WTC11 (cell line): ENCODE data around the gene TEX9. TPM values are rescaled to one million over a fixed set of nuclear protein-coding genes. Genes with fewer than 3 reads are reported as not detected.

ENCODE experiments used
- ATAC-seq: fragments of 200-7000 bp; cut with Tn5 transposase; 2 replicates; pipeline ENCODE4 v1.10.0; 2021; ENCODE audit warnings: mild to moderate bottlenecking, moderate library complexity
- CTCF ChIA-PET: fragments of 300-600 bp; sonication (Branson Sonifier 250); formaldehyde crosslinking; loops from one replicate; lab custom pipeline; 2021; ENCODE audit warnings: antibody characterized with exemption; lab: Charles Lee
- POLR2A ChIA-PET: fragments of 350-600 bp; sonication (Branson Sonifier 250); formaldehyde crosslinking; loops from one replicate; lab custom pipeline; 2021; ENCODE audit warnings: antibody characterized with exemption; lab: Charles Lee
- DNase-seq: peaks from one replicate; pipeline ENCODE4 v3.0.0; 2021; ENCODE audit warnings: low spot score
- H3K27ac Mint-ChIP-seq: 2 replicates; pipeline ENCODE4 v1.8.0; 2021; ENCODE audit warnings: mixed read lengths
- H3K27me3 Mint-ChIP-seq: 2 replicates; pipeline ENCODE4 v1.8.0; 2021; ENCODE audit warnings: low read depth, mild to moderate bottlenecking, moderate library complexity, mixed read lengths
- H3K36me3 Mint-ChIP-seq: 2 replicates; pipeline ENCODE4 v1.8.0; 2021; ENCODE audit warnings: mixed read lengths
- H3K4me1 Mint-ChIP-seq: 2 replicates; pipeline ENCODE4 v1.8.0; 2022; ENCODE audit warnings: mixed read lengths
- H3K4me3 Mint-ChIP-seq: 2 replicates; pipeline ENCODE4 v1.8.0; 2021; ENCODE audit warnings: mild to moderate bottlenecking, moderate library complexity, mixed read lengths
- H3K9me3 Mint-ChIP-seq: 2 replicates; pipeline ENCODE4 v1.8.0; 2021; ENCODE audit warnings: mixed read lengths
- ATF1 ChIP-seq: sonication (generic); formaldehyde crosslinking; IDR thresholded peaks from 2 replicates; pipeline ENCODE4 v1.8.1; 2023; ENCODE audit warnings: mild to moderate bottlenecking, moderate library complexity, missing genetic modification reagents
- CBFB ChIP-seq: sonication (generic); formaldehyde crosslinking; IDR thresholded peaks from 2 replicates; pipeline ENCODE4 v1.8.1; 2022; ENCODE audit warnings: mild to moderate bottlenecking, low read depth, missing genetic modification reagents
- EMX1 ChIP-seq: fragments of 250-450 bp; sonication (Bioruptor Pico); IDR thresholded peaks from 2 replicates; pipeline ENCODE4 v1.8.0; 2021; ENCODE audit warnings: mild to moderate bottlenecking
- FOXP1 ChIP-seq: sonication (generic); formaldehyde crosslinking; IDR thresholded peaks from 2 replicates; pipeline ENCODE4 v1.8.0; 2022; ENCODE audit warnings: missing genetic modification reagents, mild to moderate bottlenecking, moderate library complexity, borderline replicate concordance
- GABPB1 ChIP-seq: sonication (generic); formaldehyde crosslinking; IDR thresholded peaks from 2 replicates; pipeline ENCODE4 v1.8.1; 2023; ENCODE audit warnings: mild to moderate bottlenecking, missing genetic modification reagents
- GRHL2 ChIP-seq: fragments of 250-450 bp; sonication (Bioruptor Pico); IDR thresholded peaks from 2 replicates; pipeline ENCODE4 v1.8.0; 2022; ENCODE audit warnings: mild to moderate bottlenecking, moderate library complexity; ENCODE audit not compliant: insufficient replicate concordance, severe bottlenecking
- IRF1 ChIP-seq: sonication (generic); formaldehyde crosslinking; IDR thresholded peaks from 2 replicates; pipeline ENCODE4 v1.8.0; 2023; ENCODE audit warnings: missing genetic modification reagents
- JUN ChIP-seq: sonication (generic); formaldehyde crosslinking; IDR thresholded peaks from 2 replicates; pipeline ENCODE4 v1.8.0; 2023; ENCODE audit warnings: mild to moderate bottlenecking, missing genetic modification reagents
- NFE2L1 ChIP-seq: sonication (generic); formaldehyde crosslinking; IDR thresholded peaks from 2 replicates; pipeline ENCODE4 v1.8.1; 2023; ENCODE audit warnings: missing genetic modification reagents
- SP1 ChIP-seq: sonication (generic); formaldehyde crosslinking; conservative IDR thresholded peaks from 2 replicates; pipeline ENCODE4 v1.8.1; 2022; ENCODE audit warnings: missing genetic modification reagents
- ZBTB43 ChIP-seq: sonication (generic); formaldehyde crosslinking; IDR thresholded peaks from 2 replicates; pipeline ENCODE4 v1.8.1; 2023; ENCODE audit warnings: mild to moderate bottlenecking, missing genetic modification reagents
- ZMAT4 ChIP-seq: fragments of 250-450 bp; sonication (Bioruptor Pico); IDR thresholded peaks from 2 replicates; pipeline ENCODE4 v1.9.0; 2021; ENCODE audit warnings: mild to moderate bottlenecking
- ZNF219 ChIP-seq: sonication (generic); formaldehyde crosslinking; IDR thresholded peaks from 2 replicates; pipeline ENCODE4 v1.8.0; 2023; ENCODE audit warnings: missing genetic modification reagents, mild to moderate bottlenecking, borderline replicate concordance
- ZNF416 ChIP-seq: fragments of 250-450 bp; sonication (Bioruptor Pico); IDR thresholded peaks from 2 replicates; pipeline ENCODE4 v1.9.0; 2021; ENCODE audit warnings: mild to moderate bottlenecking, inconsistent platforms
- ZNF512 ChIP-seq: sonication (generic); formaldehyde crosslinking; IDR thresholded peaks from 2 replicates; pipeline ENCODE4 v1.8.1; 2022; ENCODE audit warnings: missing genetic modification reagents, borderline replicate concordance
- ZNF532 ChIP-seq: fragments of 250-450 bp; sonication (Bioruptor Pico); IDR thresholded peaks from 2 replicates; pipeline ENCODE4 v1.9.0; 2021; ENCODE audit warnings: mild to moderate bottlenecking, borderline replicate concordance
- total RNA-seq: library from RNA; stranded (reverse); gene quantifications from 3 replicates; pipeline ENCODE4 v1.2.3, GENCODE V29; 2021
- TF ChIP-seq, protein P1 (sequence below): sonication (generic); formaldehyde crosslinking; conservative IDR thresholded peaks from 2 replicates; pipeline ENCODE4 v1.8.1; 2023; ENCODE audit warnings: mild to moderate bottlenecking, low read depth, missing genetic modification reagents, moderate library complexity
- TF ChIP-seq, protein P2 (sequence below): sonication (generic); formaldehyde crosslinking; IDR thresholded peaks from 2 replicates; pipeline ENCODE4 v1.8.1; 2022; ENCODE audit warnings: low read depth, mild to moderate bottlenecking, moderate library complexity, missing genetic modification reagents, borderline replicate concordance
- TF ChIP-seq, protein P3 (sequence below): sonication (generic); formaldehyde crosslinking; IDR thresholded peaks from 2 replicates; pipeline ENCODE4 v1.8.1; 2023; ENCODE audit warnings: mild to moderate bottlenecking, missing genetic modification reagents, moderate library complexity

The TEX9 gene
- total RNA-seq, 1 experiment from 2014 or later, result 12.2 TPM

- TF ChIP-seq ZBTB43 (CRISPR knock-in tag) (no peak), ZNF219 (CRISPR knock-in tag) (no peak)
- TF ChIP-seq, all 79 proteins: peak for 0
Measured at GRCh38 chr15:56367156-56367555, 1.9 kb downstream of the TEX9 start (continued).

DNA sequence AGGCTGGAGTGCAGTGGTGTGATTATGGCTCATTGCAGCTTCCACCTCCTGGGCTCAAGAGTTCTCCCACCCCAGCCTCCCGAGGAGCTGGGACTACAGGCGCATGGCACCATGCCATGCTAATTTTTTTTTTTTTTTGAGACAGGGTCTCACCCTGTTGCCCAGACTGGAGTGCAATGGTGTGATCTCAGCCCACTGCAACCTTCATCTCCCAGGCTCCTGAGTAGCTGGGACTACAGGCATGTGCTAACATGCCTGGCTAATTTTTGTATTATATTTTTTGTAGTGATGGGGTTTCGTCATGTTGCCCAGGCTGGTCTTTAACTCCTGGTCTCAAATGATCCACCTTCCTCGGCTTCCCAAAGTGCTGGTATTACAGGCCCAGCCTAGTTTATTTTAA lies 4.0 kb downstream of the TEX9 start:
- Mint-ChIP-seq H3K9me3 (no peaks in the 10 kb centered on the region), H3K4me3 (no peak overlapping the region), H3K4me1 (peaks cover 27% of the 10 kb centered on the region), H3K27ac (no peak overlapping the region), H3K36me3 (no peaks in the 10 kb centered on the region), H3K27me3 (no peaks in the 10 kb centered on the region; the same call in 1 of the 2 replicates)
- ATAC-seq (no peak), DNase-seq (no peak)
- ChIA-PET CTCF (no interaction called here), POLR2A (no interaction called here)
- TF ChIP-seq ZNF416, result no peak
- TF ChIP-seq, protein P1, sequence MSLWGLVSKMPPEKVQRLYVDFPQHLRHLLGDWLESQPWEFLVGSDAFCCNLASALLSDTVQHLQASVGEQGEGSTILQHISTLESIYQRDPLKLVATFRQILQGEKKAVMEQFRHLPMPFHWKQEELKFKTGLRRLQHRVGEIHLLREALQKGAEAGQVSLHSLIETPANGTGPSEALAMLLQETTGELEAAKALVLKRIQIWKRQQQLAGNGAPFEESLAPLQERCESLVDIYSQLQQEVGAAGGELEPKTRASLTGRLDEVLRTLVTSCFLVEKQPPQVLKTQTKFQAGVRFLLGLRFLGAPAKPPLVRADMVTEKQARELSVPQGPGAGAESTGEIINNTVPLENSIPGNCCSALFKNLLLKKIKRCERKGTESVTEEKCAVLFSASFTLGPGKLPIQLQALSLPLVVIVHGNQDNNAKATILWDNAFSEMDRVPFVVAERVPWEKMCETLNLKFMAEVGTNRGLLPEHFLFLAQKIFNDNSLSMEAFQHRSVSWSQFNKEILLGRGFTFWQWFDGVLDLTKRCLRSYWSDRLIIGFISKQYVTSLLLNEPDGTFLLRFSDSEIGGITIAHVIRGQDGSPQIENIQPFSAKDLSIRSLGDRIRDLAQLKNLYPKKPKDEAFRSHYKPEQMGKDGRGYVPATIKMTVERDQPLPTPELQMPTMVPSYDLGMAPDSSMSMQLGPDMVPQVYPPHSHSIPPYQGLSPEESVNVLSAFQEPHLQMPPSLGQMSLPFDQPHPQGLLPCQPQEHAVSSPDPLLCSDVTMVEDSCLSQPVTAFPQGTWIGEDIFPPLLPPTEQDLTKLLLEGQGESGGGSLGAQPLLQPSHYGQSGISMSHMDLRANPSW (CRISPR knock-in tag), result no peak
- TF ChIP-seq, protein P2, sequence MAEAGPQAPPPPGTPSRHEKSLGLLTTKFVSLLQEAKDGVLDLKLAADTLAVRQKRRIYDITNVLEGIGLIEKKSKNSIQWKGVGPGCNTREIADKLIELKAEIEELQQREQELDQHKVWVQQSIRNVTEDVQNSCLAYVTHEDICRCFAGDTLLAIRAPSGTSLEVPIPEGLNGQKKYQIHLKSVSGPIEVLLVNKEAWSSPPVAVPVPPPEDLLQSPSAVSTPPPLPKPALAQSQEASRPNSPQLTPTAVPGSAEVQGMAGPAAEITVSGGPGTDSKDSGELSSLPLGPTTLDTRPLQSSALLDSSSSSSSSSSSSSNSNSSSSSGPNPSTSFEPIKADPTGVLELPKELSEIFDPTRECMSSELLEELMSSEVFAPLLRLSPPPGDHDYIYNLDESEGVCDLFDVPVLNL (CRISPR knock-in tag), result no peak
- no peak for TF ChIP-seq GRHL2 (CRISPR knock-in tag)
- no peak for TF ChIP-seq JUN (CRISPR knock-in tag)
- TF ChIP-seq GABPB1 (CRISPR knock-in tag), result no peak
- TF ChIP-seq SP1, result no peak
- no peak for TF ChIP-seq ATF1 (CRISPR knock-in tag)
- no peak for TF ChIP-seq IRF1 (CRISPR knock-in tag)
- no peak for TF ChIP-seq ZNF532 (CRISPR knock-in tag)
- no peak for TF ChIP-seq ZNF512 (CRISPR knock-in tag)
- TF ChIP-seq, protein P3, sequence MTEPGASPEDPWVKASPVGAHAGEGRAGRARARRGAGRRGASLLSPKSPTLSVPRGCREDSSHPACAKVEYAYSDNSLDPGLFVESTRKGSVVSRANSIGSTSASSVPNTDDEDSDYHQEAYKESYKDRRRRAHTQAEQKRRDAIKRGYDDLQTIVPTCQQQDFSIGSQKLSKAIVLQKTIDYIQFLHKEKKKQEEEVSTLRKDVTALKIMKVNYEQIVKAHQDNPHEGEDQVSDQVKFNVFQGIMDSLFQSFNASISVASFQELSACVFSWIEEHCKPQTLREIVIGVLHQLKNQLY (CRISPR knock-in tag), result no peak
- TF ChIP-seq EMX1 (CRISPR knock-in tag), result no peak
- TF ChIP-seq NFE2L1 (CRISPR knock-in tag), result no peak
- no peak for TF ChIP-seq CBFB (CRISPR knock-in tag)
- no peak for TF ChIP-seq FOXP1
- no peak for TF ChIP-seq ZMAT4 (CRISPR knock-in tag)
